HFFc6 (cell line): ENCODE data around the gene XXYLT1. TPM values are rescaled to one million over a fixed set of nuclear protein-coding genes. Genes with fewer than 3 reads are reported as not detected.

Experiments
- DNase-seq: peaks from one replicate; pipeline ENCODE4 v3.0.0-alpha.2; 2018
- H3K27ac Mint-ChIP-seq: 2 replicates; pipeline ENCODE4 v1.8.0; 2020; ENCODE audit warnings: mild to moderate bottlenecking, mixed read lengths
- H3K27me3 Mint-ChIP-seq: 2 replicates; pipeline ENCODE4 v1.8.0; 2021; ENCODE audit warnings: mild to moderate bottlenecking, moderate library complexity, mixed read lengths; ENCODE audit not compliant: insufficient read depth
- H3K36me3 Mint-ChIP-seq: 2 replicates; pipeline ENCODE4 v1.8.0; 2021; ENCODE audit warnings: low read depth, mixed read lengths
- H3K4me1 Mint-ChIP-seq: 2 replicates; pipeline ENCODE4 v1.8.0; 2020; ENCODE audit warnings: low read depth, mixed read lengths
- H3K4me3 Mint-ChIP-seq: 2 replicates; pipeline ENCODE4 v1.8.0; 2020; ENCODE audit warnings: mild to moderate bottlenecking, moderate library complexity, mixed read lengths
- H3K9me3 Mint-ChIP-seq: 2 replicates; pipeline ENCODE4 v1.8.0; 2020; ENCODE audit warnings: mild to moderate bottlenecking, mixed read lengths
- CTCF ChIP-seq: fragments of 200-600 bp; sonication (generic); IDR thresholded peaks from 2 replicates; pipeline ENCODE4 v1.5.0; 2021; ENCODE audit warnings: antibody characterized with exemption, mild to moderate bottlenecking
- total RNA-seq, 6 experiments: library from RNA; stranded (reverse); fragmentation: NEBNext Ultra II Directional; extraction: Animal tissue kit (Norgen Biotek cat#: 25700); gene quantifications; 2 replicates in 1 of 6; 3 replicates in 5 of 6; pipeline ENCODE4 v1.2.3, GENCODE V29; 2021

The XXYLT1 gene
- total RNA-seq, 6 experiments from 2014 or later: 16.9 to 24.2 (median 18.3) TPM

- Mint-ChIP-seq H3K4me3 (no peak overlapping the region), H3K27me3 (no peaks in the 10 kb centered on the region; the same call in 1 of the 2 replicates), H3K9me3 (no peaks in the 10 kb centered on the region), H3K4me1 (peaks cover 19% of the 10 kb centered on the region), H3K36me3 (no peaks in the 10 kb centered on the region), H3K27ac (no peak overlapping the region)
- no peak for TF ChIP-seq CTCF
- no peak for DNase-seq
These were observed 174.3 kb downstream of the XXYLT1 start for GRCh38 chr3:195096484-195097330.

- Mint-ChIP-seq H3K9me3 (no peaks in the 10 kb centered on the region), H3K4me1 (peaks cover 13% of the 10 kb centered on the region), H3K27ac (no peak overlapping the region), H3K4me3 (no peak overlapping the region), H3K36me3 (no peaks in the 10 kb centered on the region), H3K27me3 (no peaks in the 10 kb centered on the region; the same call in 1 of the 2 replicates)
- TF ChIP-seq CTCF: no peak
- DNase-seq: no peak
These were observed 174.9 kb downstream of the XXYLT1 start for GRCh38 chr3:195096053-195096452.

GRCh38 chr3:195095704-195096036 is 175.3 kb downstream of the XXYLT1 start:
- Mint-ChIP-seq H3K36me3 (no peaks in the 10 kb centered on the region), H3K9me3 (no peaks in the 10 kb centered on the region), H3K4me3 (no peak overlapping the region), H3K27ac (no peak overlapping the region), H3K27me3 (no peaks in the 10 kb centered on the region; the same call in 1 of the 2 replicates), H3K4me1 (peaks cover 9% of the 10 kb centered on the region)
- no peak for TF ChIP-seq CTCF
- no peak for DNase-seq

- Mint-ChIP-seq H3K36me3 (no peaks in the 10 kb centered on the region), H3K4me3 (no peak overlapping the region), H3K27me3 (no peaks in the 10 kb centered on the region; the same call in 1 of the 2 replicates), H3K27ac (no peak overlapping the region), H3K4me1 (peaks cover 5% of the 10 kb centered on the region; the same call in 1 of the 2 replicates), H3K9me3 (no peaks in the 10 kb centered on the region)
- no peak for TF ChIP-seq CTCF
- DNase-seq: no peak
These were observed 175.8 kb downstream of the XXYLT1 start for GRCh38 chr3:195095035-195095703.

GRCh38 chr3:195094191-195094921 is 176.6 kb downstream of the XXYLT1 start:
- TF ChIP-seq CTCF: no peak
- DNase-seq: no peak
- Mint-ChIP-seq H3K27me3 (no peaks in the 10 kb centered on the region; the same call in 1 of the 2 replicates), H3K36me3 (no peaks in the 10 kb centered on the region), H3K27ac (no peak overlapping the region), H3K9me3 (no peaks in the 10 kb centered on the region), H3K4me1 (peaks cover 5% of the 10 kb centered on the region; the same call in 1 of the 2 replicates), H3K4me3 (no peak overlapping the region)
